Stimulated activated naive CD8-positive, alpha-beta T cell treated with anti-CD3 and anti-CD28 coated beads, Interleukin-15, Interleukin-2, amounts not matched to agents 100 U/mL and 50 U/mL, for 24 hours (primary cell): Measurements from ENCODE around the gene LDLRAD4.
"Not testable (repeated sequence)": the region's sequence is repeated elsewhere in the genome, so short reads cannot be mapped to it uniquely, and the experiment has no call there.

ENCODE experiments used
- ATAC-seq: fragments of 150-1000 bp; cut with Tn5 transposase; one replicate; pipeline ENCODE4 v1.10.0; 2021
- DNase-seq: peaks from one replicate; pipeline ENCODE4 v3.0.0; 2021

LDLRAD4 gene

DNA sequence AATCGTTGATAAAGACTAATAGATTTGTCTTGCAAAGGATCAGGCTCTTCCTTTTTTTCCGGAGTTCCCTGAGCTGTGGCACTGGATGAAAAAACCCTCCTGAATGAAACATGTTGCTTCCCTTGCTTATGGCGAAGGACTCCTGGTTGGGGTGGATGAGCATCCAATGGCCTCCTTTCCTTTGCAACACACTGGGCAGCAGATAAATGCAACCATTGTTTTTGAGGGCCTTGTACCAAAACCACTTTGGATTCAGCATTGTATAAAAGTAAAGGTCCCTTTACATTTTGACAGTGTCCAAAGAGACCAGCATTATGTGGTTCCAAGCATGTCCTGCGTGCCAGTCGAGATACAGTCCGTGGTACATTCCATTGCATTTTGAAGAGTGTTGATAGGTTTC is 463.1 kb downstream of the LDLRAD4 start:
- DNase-seq (no peak), ATAC-seq (no peak)

DNA sequence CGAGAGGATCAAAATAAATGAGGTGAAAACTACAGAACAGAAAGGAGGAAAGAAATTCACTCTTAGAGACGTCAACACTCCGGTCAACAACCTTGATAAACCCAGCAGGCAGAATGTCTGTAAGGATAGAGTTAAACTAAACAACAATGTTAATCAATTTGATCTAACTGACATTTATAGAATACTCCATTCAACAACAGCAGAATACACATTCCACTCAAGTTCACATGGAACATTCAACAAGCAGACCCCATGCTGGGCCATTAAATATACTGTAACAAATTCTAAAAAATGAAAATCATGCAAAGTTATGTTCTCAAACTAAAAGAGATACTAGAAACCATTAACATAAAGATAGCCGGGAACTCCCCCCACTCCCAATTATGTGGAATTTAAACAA is 466.0 kb downstream of the LDLRAD4 start:
- ATAC-seq, result no peak
- DNase-seq, result no peak

DNA sequence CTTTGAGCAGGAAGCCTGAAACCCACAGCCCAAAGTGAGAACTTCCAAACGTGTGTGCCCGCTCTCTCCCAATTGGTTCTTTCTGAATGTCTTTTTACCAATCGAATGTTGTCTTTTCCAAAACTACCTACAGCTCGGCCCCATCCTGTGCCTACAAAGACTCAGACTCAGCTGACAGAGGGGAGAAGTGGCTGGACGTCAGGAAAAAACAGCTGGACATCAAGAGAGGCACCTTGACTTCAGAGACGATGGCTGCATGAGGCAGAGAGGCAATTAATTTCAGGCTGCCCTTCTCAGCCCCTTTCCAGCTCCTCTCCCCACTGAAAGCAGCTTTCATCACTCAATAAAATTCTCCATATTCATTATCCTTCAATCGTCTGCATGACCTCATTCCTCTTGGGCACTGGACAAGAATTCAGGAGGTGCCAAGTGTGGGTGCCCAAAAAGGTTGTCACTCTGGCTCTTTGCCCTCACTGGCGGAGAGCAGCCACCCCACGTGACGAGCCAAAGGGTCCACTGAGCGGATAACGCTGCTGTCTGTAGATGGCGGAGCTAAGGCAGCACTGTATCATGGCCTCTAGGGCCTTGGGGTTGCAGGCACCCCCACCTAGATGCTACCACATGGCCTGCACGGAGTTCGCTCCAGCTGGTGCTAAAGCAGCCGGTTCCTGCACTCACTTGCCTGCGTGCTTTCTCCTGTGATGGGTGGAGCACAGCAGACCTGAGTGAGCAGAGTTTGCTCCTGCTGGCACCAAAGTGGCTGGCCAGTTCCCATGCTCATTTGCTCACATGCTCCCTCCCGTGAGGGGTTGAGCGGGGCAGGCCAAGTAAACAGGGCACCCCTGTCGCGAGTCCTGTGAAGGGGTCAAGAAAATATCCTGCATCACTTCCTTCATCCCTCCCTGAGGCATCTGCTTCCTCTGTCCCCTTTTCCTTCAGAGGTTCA is 469.9 kb downstream of the LDLRAD4 start:
- DNase-seq (no peak), ATAC-seq (no peak)

DNA sequence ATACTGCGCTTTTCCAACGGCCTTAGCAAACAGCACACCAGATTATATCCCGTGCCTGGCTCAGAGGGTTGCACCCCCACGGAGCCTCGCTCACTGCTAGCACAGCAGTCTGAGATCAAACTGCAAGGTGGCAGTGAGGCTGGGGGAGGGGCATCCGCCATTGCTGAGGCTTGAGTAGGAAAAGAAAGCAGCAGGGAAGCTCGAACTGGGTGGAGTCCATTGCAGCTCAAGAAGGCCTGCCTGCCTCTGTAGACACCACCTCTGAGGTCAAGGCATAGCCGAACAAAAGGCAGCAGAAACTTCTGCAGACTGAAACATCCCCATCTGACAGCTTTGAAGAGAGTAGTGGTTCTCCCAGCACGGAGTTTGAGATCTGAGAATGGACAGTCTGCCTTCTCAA is 471.5 kb downstream of the LDLRAD4 start:
- not testable (repeated sequence) for ATAC-seq, DNase-seq

DNA sequence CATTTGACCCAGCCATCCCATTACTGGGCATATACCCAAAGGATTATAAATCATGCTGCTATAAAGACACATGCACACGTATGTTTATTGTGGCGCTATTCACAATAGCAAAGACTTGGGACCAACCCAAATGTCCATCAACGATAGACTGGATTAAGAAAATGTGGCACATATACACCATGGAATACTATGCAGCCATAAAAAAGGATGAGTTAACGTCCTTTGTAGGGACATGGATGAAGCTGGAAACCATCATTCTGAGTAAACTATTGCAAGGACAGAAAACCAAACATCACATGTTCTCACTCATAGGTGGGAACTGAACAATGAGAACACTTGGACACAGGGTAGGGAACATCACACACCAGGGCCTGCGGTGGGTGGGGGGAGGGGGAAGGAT is 476.8 kb downstream of the LDLRAD4 start:
- DNase-seq, result not testable (repeated sequence)

DNA sequence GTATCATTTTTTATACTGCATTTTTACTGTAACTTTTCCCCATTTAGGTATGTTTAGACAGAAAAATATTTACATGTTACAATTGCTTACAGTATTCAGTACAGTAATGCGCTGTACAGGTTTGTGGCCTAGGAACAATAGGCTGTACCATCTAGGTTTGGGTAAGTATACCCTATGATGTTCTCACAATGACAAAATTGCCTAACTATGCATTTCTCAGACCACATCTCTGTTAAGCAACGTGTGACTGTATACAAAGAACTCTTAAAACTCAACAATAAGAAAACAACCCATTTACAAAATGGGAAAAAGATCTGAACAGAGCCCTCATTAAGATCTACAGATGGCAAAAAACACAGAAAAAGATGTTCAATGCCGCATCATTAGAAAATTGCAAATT is 478.4 kb downstream of the LDLRAD4 start:
- DNase-seq, result no peak
- ATAC-seq, result no peak

More for the DNA sequence above, 476.8 kb downstream of the LDLRAD4 start:
- ATAC-seq, result not testable (repeated sequence)

DNA sequence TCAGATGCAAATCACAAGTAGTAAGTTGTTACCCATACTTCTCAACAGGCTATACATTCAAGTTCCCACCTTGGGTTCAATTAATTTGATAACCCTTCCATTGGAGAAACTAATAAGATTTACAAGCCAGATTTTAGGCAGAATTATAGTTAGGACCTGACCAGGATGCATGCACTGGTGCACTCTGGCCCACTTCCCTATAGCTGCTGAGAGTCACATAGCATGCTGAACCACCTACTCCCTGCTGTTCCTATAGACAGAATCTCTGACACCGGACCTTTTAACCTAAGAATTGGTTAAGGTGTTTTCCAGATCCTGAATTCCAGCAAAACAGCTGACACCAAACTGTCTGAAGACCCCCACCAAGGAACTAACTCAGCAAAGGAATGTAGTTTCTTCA is 481.6 kb downstream of the LDLRAD4 start:
- DNase-seq (no peak), ATAC-seq (no peak)
